Motor neuron (in vitro differentiated cells): ENCODE results near the gene SLC28A2. TPM values are rescaled to one million over a fixed set of nuclear protein-coding genes. Genes with fewer than 3 reads are reported as not detected.
A peak's percentile ranks its signal among the peaks of the same experiment; 100 is the strongest.
"Not testable (repeated sequence)": the region's sequence is repeated elsewhere in the genome, so short reads cannot be mapped to it uniquely, and the experiment has no call there.

Experiments
- ATAC-seq, 8 experiments: fragments of 200-7000 bp; cut with Tn5 transposase; replicated peaks in 6 of 8; 2 replicates each; pipeline ENCODE4 v1.8.0; 2021; ENCODE audit warnings: mild to moderate bottlenecking in 8 of 8, moderate library complexity in 8 of 8
- H3K27ac ChIP-seq, 2 donors: fragments of 250-450 bp; sonication (Bioruptor Pico); 2 replicates each; pipeline ENCODE4 v1.9.0; 2021; ENCODE audit warnings: antibody characterized with exemption in 2 of 2, mild to moderate bottlenecking in 2 of 2, moderate library complexity in 1 of 2
- H3K4me1 ChIP-seq, 2 donors: fragments of 250-450 bp; sonication (Bioruptor Pico); replicated peaks in 1 of 2; 2 replicates each; pipeline ENCODE4 v1.6.1; 2021; ENCODE audit warnings: antibody characterized with exemption in 2 of 2, mild to moderate bottlenecking in 2 of 2, moderate library complexity in 1 of 2
- H3K4me3 ChIP-seq, 5 donors: fragments of 250-450 bp; sonication (Bioruptor Pico); 2 replicates each; pipeline ENCODE4 v1.9.0; 2021; ENCODE audit warnings: antibody characterized with exemption in 5 of 5, mild to moderate bottlenecking in 5 of 5, moderate library complexity in 4 of 5
- WGBS, 10 experiments: fragments of 450-650 bp; shearing (Covaris generic); methylation state at CpG; one replicate each; pipeline ENCODE4 v1.0.0; 2022; 5-methylcytosine and 5-hydroxymethylcytosine counted together
- in situ Hi-C, 9 experiments: fragments of 400-800 bp; cut with MboI; loops; one replicate each; pipeline ENCODE4 v1.15.0; 2021; ENCODE audit warnings: low sequenced_read_pairs in 9 of 9, low pct_unique_long_range_greater_than_20kb in 2 of 9; ENCODE audit not compliant: unreplicated experiment in 9 of 9
- total RNA-seq, 8 experiments: library from RNA; unstranded; fragments of 300-600 nt; gene quantifications; 2 replicates each; pipeline versions ENCODE4 v1.2.3 to v1.2.4, GENCODE V29; 2022

Gene SLC28A2
- total RNA-seq, 8 experiments from 2014 or later = 0.04 to 1.5 (median 0.44) TPM

- no peak for ATAC-seq
Measured at GRCh38 chr15:45276831-45277230, 24.8 kb downstream of the SLC28A2 start.

GRCh38 chr15:45279024-45279698 lies 27.1 kb downstream of the SLC28A2 start:
- ATAC-seq = peak; percentile 99 to 100 (median 100)
- peak overlapping the region; percentile 73 to 81 for H3K27ac ChIP-seq
- H3K4me1 ChIP-seq = peaks cover 3 to 12% of the 10 kb centered on the region in 2 donors
- in situ Hi-C loops = no loop called here
- 0 to 71% (median 17%) methylated on average over 2 to 16 of the region's 33 CpGs; no CpG with 5 or more reads in 1 of the 10 experiments for WGBS, 10 experiments
- peak overlapping the region; percentile 48 to 74 (median 50) for H3K4me3 ChIP-seq

More at GRCh38 chr15:45276831-45277230, 24.8 kb downstream of the SLC28A2 start:
- Histone ChIP-seq H3K27ac (no peak overlapping the region), H3K4me1 (peaks cover 3 to 12% of the 10 kb centered on the region in 2 donors), H3K4me3 (no peak overlapping the region)
- 0 to 36% (median 12%) methylated on average over 1 to 2 of the region's 2 CpGs; no CpG with 5 or more reads in 4 of the 10 experiments for WGBS, 10 experiments
- in situ Hi-C loops = no loop called here

DNA sequence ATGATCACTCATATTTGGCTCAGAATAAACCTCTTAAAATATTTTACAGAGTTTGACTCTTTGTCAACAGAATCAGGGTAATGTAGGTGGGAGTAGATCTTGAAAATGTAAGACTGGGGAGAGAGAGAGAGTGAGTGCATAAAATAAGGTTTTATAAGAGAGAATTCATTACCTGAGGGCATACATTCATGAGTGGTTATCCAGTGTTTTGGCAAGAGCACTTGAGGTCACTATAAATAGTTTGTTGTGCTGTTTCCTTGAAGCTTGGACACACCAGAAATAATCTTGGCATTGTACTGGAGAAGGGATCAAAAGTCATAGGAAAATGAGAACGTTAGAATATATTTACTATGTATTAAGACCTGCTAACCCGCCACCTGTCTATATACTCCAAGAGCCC lies 33.4 kb downstream of the SLC28A2 start:
- no peak overlapping the region for H3K27ac ChIP-seq
- no peak overlapping the region for H3K4me3 ChIP-seq
- in situ Hi-C loops = no loop called here
- WGBS, 10 experiments = 0 to 86% (median 33%) methylated on average over 1 to 2 of the region's 2 CpGs; no CpG with 5 or more reads in 1 of the 10 experiments
- ATAC-seq = no peak
- peaks cover 0 to under 1% of the 10 kb centered on the region in 2 donors for H3K4me1 ChIP-seq

- in situ Hi-C loops = no loop called here
- H3K4me1 ChIP-seq = no peaks in the 10 kb centered on the region
- no peak overlapping the region for H3K4me3 ChIP-seq
- WGBS, 10 experiments = 0 to 100% (median 50%) methylated on average over 1 to 2 of the region's 2 CpGs; no CpG with 5 or more reads in 2 of the 10 experiments
- no peak overlapping the region for H3K27ac ChIP-seq
- peak in 4 of 8 experiments; percentile 60 to 90 (median 73) for ATAC-seq
Measured at GRCh38 chr15:45287390-45287956, 35.4 kb downstream of the SLC28A2 start.

- Histone ChIP-seq H3K27ac (no peak overlapping the region), H3K4me1 (no peaks in the 10 kb centered on the region), H3K4me3 (no peak overlapping the region)
- no peak for ATAC-seq
- 7 to 82% (median 65%) methylated on average over 1 to 6 of the region's 6 CpGs; no CpG with 5 or more reads in 2 of the 10 experiments for WGBS, 10 experiments
- in situ Hi-C loops = no loop called here
Measured at GRCh38 chr15:45288947-45289346, 36.9 kb downstream of the SLC28A2 start.

- H3K4me1 ChIP-seq = no peaks in the 10 kb centered on the region
- in situ Hi-C loops = no loop called here
- H3K27ac ChIP-seq = no peak overlapping the region
- ATAC-seq = no peak
- 0 to 90% (median 71%) methylated on average over 1 to 6 of the region's 9 CpGs; no CpG with 5 or more reads in 1 of the 10 experiments for WGBS, 10 experiments
- H3K4me3 ChIP-seq = no peak overlapping the region
Measured at GRCh38 chr15:45291822-45292582, 40.0 kb downstream of the SLC28A2 start.

- in situ Hi-C loops, H3K4me3 ChIP-seq: not testable (repeated sequence)
- WGBS, 10 experiments = no CpG with 5 or more reads among the region's 27 CpGs
Measured at GRCh38 chr15:45293326-45293725, 41.3 kb downstream of the SLC28A2 start.

GRCh38 chr15:45298964-45299378 lies 46.9 kb downstream of the SLC28A2 start:
- in situ Hi-C loops, H3K4me3 ChIP-seq, H3K4me1 ChIP-seq, ATAC-seq, H3K27ac ChIP-seq: not testable (repeated sequence)
- WGBS, 10 experiments = 17 to 100% (median 81%) methylated on average over 1 to 2 of the region's 2 CpGs; no CpG with 5 or more reads in 4 of the 10 experiments

More at GRCh38 chr15:45293326-45293725, 41.3 kb downstream of the SLC28A2 start:
- not testable (repeated sequence) for H3K4me1 ChIP-seq, ATAC-seq, H3K27ac ChIP-seq

DNA sequence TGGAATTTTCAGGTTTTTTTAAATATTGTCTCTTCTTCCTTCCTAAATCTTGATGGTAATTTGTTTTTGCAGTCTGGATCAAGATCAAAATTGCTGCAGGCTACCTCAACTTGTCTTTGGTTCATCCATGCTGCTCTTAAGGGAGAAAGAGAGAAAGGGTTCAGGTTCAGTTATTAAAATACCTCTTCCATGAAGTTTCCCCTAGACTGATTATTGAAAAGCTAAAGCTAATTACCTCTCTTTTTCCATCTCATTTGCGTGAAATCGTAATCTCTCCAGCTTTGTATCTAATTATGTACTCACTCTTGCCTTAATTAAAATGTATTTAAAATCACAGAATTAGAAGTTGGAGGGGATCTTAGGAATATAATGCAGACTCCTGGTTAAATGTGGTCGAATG lies 52.7 kb downstream of the SLC28A2 start:
- 13 to 86% (median 71%) methylated on average over 2 to 3 of the region's 3 CpGs for WGBS, 10 experiments
- no peak overlapping the region for H3K27ac ChIP-seq
- H3K4me1 ChIP-seq = no peaks in the 10 kb centered on the region
- no peak overlapping the region for H3K4me3 ChIP-seq
- ATAC-seq = no peak
- in situ Hi-C loops = loop anchor here in 1 of 9 experiments (10.0 kb wide), 1 partner anchor 90 kb away; no protein-coding TSS in a partner anchor

DNA sequence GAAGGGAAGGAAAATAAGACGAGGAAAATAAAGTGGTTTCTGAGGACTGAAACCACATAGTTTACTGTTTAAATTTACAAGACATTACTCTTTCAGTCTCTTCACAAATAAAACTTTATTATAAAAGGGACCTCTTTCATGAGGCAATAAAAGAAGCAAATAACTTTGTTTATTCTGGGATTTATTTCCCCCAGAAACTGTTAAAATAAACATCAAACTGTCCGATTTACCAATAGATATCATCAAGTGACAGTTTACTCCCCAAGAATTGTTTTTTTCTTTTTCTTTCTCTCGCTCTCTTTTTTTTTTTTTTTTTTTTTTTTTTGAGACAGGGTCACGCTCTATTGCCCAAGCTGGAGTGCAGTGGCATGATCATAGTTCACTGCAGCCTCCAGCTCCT lies 54.1 kb downstream of the SLC28A2 start:
- H3K27ac ChIP-seq = no peak overlapping the region
- in situ Hi-C loops = loop anchor here in 1 of 9 experiments (10.0 kb wide), 1 partner anchor 89 kb away; no protein-coding TSS in a partner anchor
- 26 to 98% (median 80%) methylated on average over 2 to 4 of the region's 4 CpGs for WGBS, 10 experiments
- no peaks in the 10 kb centered on the region for H3K4me1 ChIP-seq
- H3K4me3 ChIP-seq = no peak overlapping the region
- ATAC-seq = no peak

GRCh38 chr15:45307230-45307924 lies 55.3 kb downstream of the SLC28A2 start:
- Histone ChIP-seq H3K4me1 (no peaks in the 10 kb centered on the region), H3K27ac (peak overlapping the region in 1 of 2 donors; percentile 6), H3K4me3 (no peak overlapping the region)
- 0 to 80% (median 41%) methylated on average over 2 to 5 of the region's 5 CpGs for WGBS, 10 experiments
- in situ Hi-C loops = loop anchor here in 1 of 9 experiments (10.0 kb wide), 1 partner anchor 87 kb away; no protein-coding TSS in a partner anchor
- peak in 7 of 8 experiments; percentile 34 to 79 (median 66) for ATAC-seq

- in situ Hi-C loops, H3K4me1 ChIP-seq, H3K4me3 ChIP-seq, ATAC-seq, H3K27ac ChIP-seq: not testable (repeated sequence)
- no CpG with 5 or more reads among the region's 31 CpGs for WGBS, 10 experiments
Measured at GRCh38 chr15:45314117-45314516, 62.1 kb downstream of the SLC28A2 start.
